ENCODE measurements around the gene SRD5A3. TPM values are rescaled to one million over a fixed set of nuclear protein-coding genes. Genes with fewer than 3 reads are reported as not detected.

The SRD5A3 gene
- total and polyA plus RNA-seq, 9 of the 15 experiments (the other 6 are each of a cell fraction or from before 2014, with no cell fraction given): 2.5 to 37.0 (median 13.3) TPM

GRCh38 chr4:55395218-55395528 is 49.1 kb downstream of the SRD5A3 start (continued):
- TF ChIP-seq CHAMP1 (IDR thresholded peaks at IDR 0.05) (0 out of 2 replicates have a peak, but pooled peaks have one; percentile 41), CREB3 (tag; conservative IDR thresholded peaks at IDR 0.05; ENCODE audit: low read depth) (peak; percentile 77; the same call in 1 of the 2 replicates), DEAF1 (CRISPR knock-in tag; IDR thresholded peaks at IDR 0.05) (0 out of 2 replicates have a peak, but pooled peaks have one; percentile 23), ZKSCAN1 (IDR thresholded peaks at IDR 0.05; ENCODE audit: low read depth, low read length) (no peak), ZNF592 (IDR thresholded peaks at IDR 0.05) (peak; percentile 89), ARNT (IDR thresholded peaks at IDR 0.05) (0 out of 4 replicates have a peak, but pooled peaks of 1 of the 2 experiments have one; percentile 41), MTA3 (IDR thresholded peaks at IDR 0.05; ENCODE audit: borderline replicate concordance) (no peak), HOXB6 (CRISPR knock-in tag; IDR thresholded peaks at IDR 0.05; ENCODE audit: borderline replicate concordance) (0 out of 2 replicates have a peak, but pooled peaks have one; percentile 7), LEF1 (IDR thresholded peaks at IDR 0.05) (0 out of 2 replicates have a peak, but pooled peaks have one; percentile 15), CTCF (IDR thresholded peaks at IDR 0.05 in 2 of 3, conservative IDR thresholded peaks at IDR 0.05 in 1 of 3; ENCODE audit: insufficient read depth in 2 of 3, low read depth in 1 of 3, low read length in 3 of 3) (0 out of 6 replicates have a peak, but pooled peaks of 1 of the 3 experiments have one; percentile 9), ZFPM2 (CRISPR knock-in tag; IDR thresholded peaks at IDR 0.05) (no peak), PRDM10 (IDR thresholded peaks at IDR 0.05; ENCODE audit: partially characterized antibody) (no peak)
